ENCODE data around the gene PPP1R18.
A peak's percentile ranks its signal among the peaks of the same experiment; 100 is the strongest.
"Not testable (repeated sequence)": the region's sequence is repeated elsewhere in the genome, so short reads cannot be mapped to it uniquely, and the experiment has no call there.

Gene PPP1R18

GRCh38 chr6:30666300-30666699 is 20.1 kb downstream of the PPP1R18 start:
- not testable (repeated sequence) for DNase-seq (ENCODE audit: low read depth, low spot score)

- no peak for DNase-seq (ENCODE audit: low read depth, low spot score)
Measured at GRCh38 chr6:30664994-30665767, 21.3 kb downstream of the PPP1R18 start.

- DNase-seq (ENCODE audit: low read depth, low spot score), result not testable (repeated sequence)
Measured at GRCh38 chr6:30657922-30658321, 28.5 kb downstream of the PPP1R18 start.

- no peak for DNase-seq (ENCODE audit: low read depth, low spot score)
Measured at GRCh38 chr6:30657454-30657853, 29.0 kb downstream of the PPP1R18 start.

- DNase-seq (ENCODE audit: low read depth, low spot score), result no peak
Measured at GRCh38 chr6:30656513-30656912, 29.9 kb downstream of the PPP1R18 start.

- no peak for DNase-seq (ENCODE audit: low read depth, low spot score)
Measured at GRCh38 chr6:30655743-30656094, 30.7 kb downstream of the PPP1R18 start.

- DNase-seq (ENCODE audit: low read depth, low spot score), result no peak
Measured at GRCh38 chr6:30654798-30655742, 31.4 kb downstream of the PPP1R18 start.

- no peak for DNase-seq (ENCODE audit: low read depth, low spot score)
Measured at GRCh38 chr6:30651143-30651542, 35.3 kb downstream of the PPP1R18 start.

GRCh38 chr6:30647242-30648116 is 39.0 kb downstream of the PPP1R18 start:
- peak; percentile 82 for DNase-seq (ENCODE audit: low read depth, low spot score)

- DNase-seq (ENCODE audit: low read depth, low spot score), result peak; percentile 97
Measured at GRCh38 chr6:30646450-30647241, 39.8 kb downstream of the PPP1R18 start, which contains the start of gene C6orf136. TSS of gene C6orf136 (plus strand) at chr6:30647133. CDS start at chr6:30647232, 99 bp downstream.

- no peak for DNase-seq (ENCODE audit: low read depth, low spot score)
Measured at GRCh38 chr6:30645989-30646388, 40.5 kb downstream of the PPP1R18 start.

GRCh38 chr6:30644769-30645168 is 41.7 kb downstream of the PPP1R18 start:
- no peak for DNase-seq (ENCODE audit: low read depth, low spot score)

- no peak for DNase-seq (ENCODE audit: low read depth, low spot score)
Measured at GRCh38 chr6:30643656-30644055, 42.8 kb downstream of the PPP1R18 start.

GRCh38 chr6:30641048-30641447 is 45.4 kb downstream of the PPP1R18 start:
- no peak for DNase-seq (ENCODE audit: low read depth, low spot score)

- DNase-seq (ENCODE audit: low read depth, low spot score), result no peak
Measured at GRCh38 chr6:30640481-30640880, 46.0 kb downstream of the PPP1R18 start.

GRCh38 chr6:30635834-30636233 is 50.6 kb downstream of the PPP1R18 start:
- DNase-seq (ENCODE audit: low read depth, low spot score), result no peak

GRCh38 chr6:30626484-30627366 is 59.7 kb downstream of the PPP1R18 start, which contains the start of gene ATAT1:
TSS of gene ATAT1 (plus strand) at chr6:30626874.
- peak; percentile 93 for DNase-seq (ENCODE audit: low read depth, low spot score)
